Psoas muscle (tissue), 8 donors: Measurements from ENCODE around the gene PELI3. TPM values are rescaled to one million over a fixed set of nuclear protein-coding genes. Genes with fewer than 3 reads are reported as not detected.

Source experiments
- ATAC-seq, 4 donors: fragments of 200-7000 bp; cut with Tn5 transposase; one replicate each; pipeline ENCODE4 v1.9.1; 2020; ENCODE audit warnings: moderate library complexity in 3 of 4, mild to moderate bottlenecking in 2 of 4
- DNase-seq, 2 donors: peaks; one replicate each; pipeline ENCODE4 v3.0.0-alpha.2; 2020
- H3K27ac ChIP-seq: fragments of 200-600 bp; one replicate; pipeline ENCODE4 v1.8.0; 2022
- H3K27me3 ChIP-seq, 3 donors: fragments of 200-600 bp in 1 of 3; one replicate each; pipeline versions ENCODE4 v1.6.1 to v1.8.0; 2013 to 2022; ENCODE audit warnings: low read length in 2 of 3, mild to moderate bottlenecking in 2 of 3, moderate library complexity in 1 of 3; ENCODE audit not compliant: insufficient read depth in 3 of 3
- H3K36me3 ChIP-seq, 2 donors: fragments of 200-600 bp in 1 of 2; one replicate each; pipeline versions ENCODE4 v1.6.1 to v1.8.0; 2013 to 2022; ENCODE audit warnings: low read depth in 1 of 2, mild to moderate bottlenecking in 1 of 2, moderate library complexity in 1 of 2; ENCODE audit not compliant: insufficient read depth in 1 of 2
- H3K4me1 ChIP-seq: fragments of 200-600 bp; one replicate; pipeline ENCODE4 v1.8.0; 2022
- H3K4me3 ChIP-seq: fragments of 200-600 bp; one replicate; pipeline ENCODE4 v1.8.0; 2022; ENCODE audit warnings: mild to moderate bottlenecking
- H3K9me3 ChIP-seq: fragments of 200-600 bp; one replicate; pipeline ENCODE4 v1.8.0; 2022
- CTCF ChIP-seq: fragments of 200-600 bp; IDR thresholded peaks from one replicate; pipeline ENCODE4 v1.8.0; 2022; ENCODE audit warnings: antibody characterized with exemption
- WGBS, 3 donors: extraction: QIAGEN DNeasy Blood & Tissue Kit; methylation state at CpG; one replicate each; pipeline versions ENCODE4 v1.1.6 to v1.1.7; 2013; 5-methylcytosine and 5-hydroxymethylcytosine counted together
- intact Hi-C, 2 donors: fragments of 100-400 bp; cut with DNase I; formaldehyde crosslinking; loops; one replicate each; pipeline versions ENCODE4 v1.11.0 to v1.14.2; 2022
- polyA plus RNA-seq, 3 donors: library from polyadenylated mRNA; stranded (reverse); fragments of 200-250 nt; gene quantifications; one replicate each; pipeline ENCODE4 v1.2.3, GENCODE V29; 2013
- total RNA-seq, 4 donors: library from RNA; stranded (reverse); fragmentation: NEBNext Ultra II Directional in 2 of 4; extraction: Animal tissue kit (Norgen Biotek cat#: 25700) in 2 of 4; gene quantifications; one replicate each; pipeline versions ENCODE4 v1.2.1 to v1.2.4, GENCODE V29; 2021 to 2023
- donor health status: healthy with polysubstance abuse.
- donor health status: DM: no; HTN: no; CAD: no; lungs with moderate emphysema.
- donor health status: Bipolar disorder and iron deficiency.
- donor health status: healthy.
- donor health status: DM: yes; HTN: yes; CAD: no.
- donor health status: DM: no; HTN: no; CAD: no.
- donor health status: DM: no; HTN: no; CAD: no.
- donor health status: DM: yes; HTN: yes; CAD: no.

The PELI3 gene
- total and polyA plus RNA-seq, 7 donors = 3.1 to 46.8 (median 13.3) TPM

DNA sequence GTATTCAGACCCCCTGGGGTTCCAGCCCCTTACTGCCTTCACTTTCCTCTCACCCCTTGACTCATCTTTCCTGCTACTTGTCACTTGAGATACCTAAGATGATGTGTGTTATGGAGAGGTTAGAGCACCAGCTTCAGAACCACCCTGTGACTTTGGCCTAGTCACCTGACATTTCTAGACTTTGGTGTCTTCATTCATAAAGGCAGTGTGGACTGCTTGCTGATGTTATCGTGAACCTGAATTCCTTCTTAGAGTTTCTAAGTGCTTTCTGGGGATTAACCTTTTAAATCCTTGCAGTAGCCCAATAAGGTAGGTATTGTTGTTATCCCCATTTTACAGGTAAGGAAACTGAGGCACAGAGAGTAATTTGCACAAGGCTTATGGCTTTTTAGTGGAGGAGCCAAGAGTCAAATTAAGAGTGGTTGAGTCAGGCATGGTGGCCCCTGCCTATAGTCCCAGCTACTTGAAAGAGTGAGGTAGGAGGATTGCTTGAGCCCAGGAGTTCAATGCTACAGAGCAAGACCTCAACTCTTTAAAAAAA is 38.6 kb downstream of the PELI3 start:
- intact Hi-C loops = no loop called here
- Histone ChIP-seq H3K27me3 (no peaks in the 10 kb centered on the region), H3K4me3 (no peak overlapping the region), H3K27ac (no peak overlapping the region), H3K9me3 (no peaks in the 10 kb centered on the region), H3K36me3 (peaks cover 0 to 33% of the 10 kb centered on the region in 2 donors), H3K4me1 (peaks cover 4% of the 10 kb centered on the region)
- DNase-seq (no peak), ATAC-seq (no peak)
- WGBS, 3 donors = 0 to 89% (median 79%) methylated on average over 1 of the region's 1 CpG
- TF ChIP-seq CTCF = no peak

- WGBS, 3 donors = 32 to 41% (median 35%) methylated on average over 7 of the region's 7 CpGs
- no peak overlapping the region for H3K4me3 ChIP-seq
- intact Hi-C loops = no loop called here
- peaks cover 0 to 31% of the 10 kb centered on the region in 2 donors for H3K36me3 ChIP-seq
- no peak overlapping the region for H3K27ac ChIP-seq
- peaks cover 12% of the 10 kb centered on the region for H3K4me1 ChIP-seq
- peak in 2 of 4 donors; percentile 11 to 57 for ATAC-seq
- peak in 1 of 2 donors; percentile 44 for DNase-seq
- no peak for TF ChIP-seq CTCF
- no peaks in the 10 kb centered on the region for H3K27me3 ChIP-seq
- no peaks in the 10 kb centered on the region for H3K9me3 ChIP-seq
Observed at GRCh38 chr11:66509131-66509561, 42.4 kb downstream of the PELI3 start.

- DNase-seq = peak; percentile 88 to 95
- WGBS, 3 donors = 1% methylated on average over 31 of the region's 31 CpGs
- intact Hi-C loops = no loop called here
- Histone ChIP-seq H3K4me1 (peaks cover 12% of the 10 kb centered on the region), H3K9me3 (no peaks in the 10 kb centered on the region), H3K27ac (peak within 1 kb of the TSS; percentile 53), H3K36me3 (peaks cover 0 to 31% of the 10 kb centered on the region in 2 donors), H3K27me3 (no peaks in the 10 kb centered on the region), H3K4me3 (peak within 1 kb of the TSS; percentile 89)
- ATAC-seq = peak; percentile 94 to 99 (median 96)
- TF ChIP-seq CTCF = no peak
Observed at GRCh38 chr11:66510271-66510989, 43.7 kb downstream of the PELI3 start, which contains the start of gene BBS1. Gene BBS1, plus strand, starts transcription at chr11:66510635. Its CDS starts 25 bp downstream, at chr11:66510660.

DNA sequence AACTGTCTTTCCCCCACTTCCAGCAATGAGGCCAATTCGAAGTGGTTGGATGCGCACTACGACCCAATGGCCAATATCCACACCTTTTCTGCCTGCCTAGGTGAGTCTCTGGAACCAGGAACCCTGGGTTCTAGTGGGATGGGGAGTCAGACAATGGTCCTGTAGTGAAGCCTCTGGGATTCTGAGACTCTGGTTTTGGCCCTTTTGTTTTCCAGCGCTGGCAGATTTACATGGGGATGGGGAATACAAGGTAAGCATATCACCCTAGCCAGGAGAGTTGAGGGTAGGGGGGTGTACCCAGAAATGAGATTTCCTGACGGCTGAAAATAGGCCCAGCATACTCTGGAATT is 44.3 kb downstream of the PELI3 start:
- Histone ChIP-seq H3K27me3 (no peaks in the 10 kb centered on the region), H3K4me3 (peak overlapping the region; percentile 89), H3K27ac (no peak overlapping the region), H3K9me3 (no peaks in the 10 kb centered on the region), H3K4me1 (peaks cover 12% of the 10 kb centered on the region), H3K36me3 (peaks cover 0 to 31% of the 10 kb centered on the region in 2 donors)
- no peak for TF ChIP-seq CTCF
- peak in 2 of 4 donors; percentile 2 to 5 for ATAC-seq
- WGBS, 3 donors = 2 to 7% (median 3%) methylated on average over 5 of the region's 5 CpGs
- intact Hi-C loops = no loop called here
- no peak for DNase-seq
